ENCODE data around the gene USP32.

USP32 gene

GRCh38 chr17:60135151-60135950 is 256.6 kb downstream of the USP32 start:
- DNase-seq: peak; percentile 14 to 95 (median 83)

- peak in 2 of 51 donors; percentile 41 to 50 for DNase-seq
These were observed 257.4 kb downstream of the USP32 start for GRCh38 chr17:60134396-60135150.

GRCh38 chr17:60130466-60130865 is 261.5 kb downstream of the USP32 start:
- no peak for DNase-seq

GRCh38 chr17:60129164-60129563 is 262.8 kb downstream of the USP32 start:
- no peak for DNase-seq

Data from hypothalamus (tissue), 51 donors.